Inferior parietal cortex (tissue), 1 donor: ENCODE results near the gene ZNF771.

Source experiments
- DNase-seq: peaks from one replicate; pipeline ENCODE4 v3.0.0-alpha.2; 2016; ENCODE audit errors: extremely low spot score

Gene ZNF771

GRCh38 chr16:30398661-30399434 is 8.6 kb upstream of the ZNF771 start:
- no peak for DNase-seq

GRCh38 chr16:30399435-30400186 is 7.8 kb upstream of the ZNF771 start:
- no peak for DNase-seq

GRCh38 chr16:30401768-30402425 is 5.5 kb upstream of the ZNF771 start:
- DNase-seq, result no peak

GRCh38 chr16:30406795-30407101 is 658 bp upstream of the ZNF771 start:
- no peak for DNase-seq

- DNase-seq, result no peak
Measured at GRCh38 chr16:30407804-30408534, 563 bp downstream of the ZNF771 start.

- DNase-seq, result peak; percentile 96
Measured at GRCh38 chr16:30409125-30410060, 2.0 kb downstream of the ZNF771 start.

GRCh38 chr16:30413112-30413806 is 5.9 kb downstream of the ZNF771 start:
- DNase-seq, result no peak

GRCh38 chr16:30414159-30414558 is 6.8 kb downstream of the ZNF771 start:
- no peak for DNase-seq

- DNase-seq, result no peak
Measured at GRCh38 chr16:30416047-30416603, 8.7 kb downstream of the ZNF771 start.

GRCh38 chr16:30416624-30417528 is 9.5 kb downstream of the ZNF771 start:
- DNase-seq, result no peak

GRCh38 chr16:30417529-30418349 is 10.3 kb downstream of the ZNF771 start:
- peak; percentile 73 for DNase-seq

- no peak for DNase-seq
Measured at GRCh38 chr16:30418350-30419181, 11.2 kb downstream of the ZNF771 start.

GRCh38 chr16:30421010-30421409 is 13.6 kb downstream of the ZNF771 start:
- DNase-seq, result no peak

GRCh38 chr16:30428055-30428454 is 20.6 kb downstream of the ZNF771 start:
- DNase-seq, result no peak

GRCh38 chr16:30429418-30429677 is 21.9 kb downstream of the ZNF771 start:
- DNase-seq, result no peak

- peak; percentile 98 for DNase-seq
Measured at GRCh38 chr16:30429678-30430427, 22.4 kb downstream of the ZNF771 start, which contains the start of gene DCTPP1. Gene DCTPP1 (minus strand): TSS chr16:30430030. CDS start chr16:30429980, 50 bp downstream.
